CD14-positive monocyte (primary cell): Measurements from ENCODE around the gene C16orf54. TPM values are rescaled to one million over a fixed set of nuclear protein-coding genes. Genes with fewer than 3 reads are reported as not detected.

Experiments
- DNase-seq, 3 donors: peaks; one replicate each; pipeline ENCODE4 v3.0.0-alpha.2; 2011 to 2022
- H2AFZ ChIP-seq: 2 replicates; pipeline ENCODE4 v1.6.0; 2012; ENCODE audit warnings: mild to moderate bottlenecking, low read depth, low read length, inconsistent platforms; ENCODE audit not compliant: insufficient read depth, poor library complexity, severe bottlenecking
- H3K27ac ChIP-seq, 2 donors: 1 replicate in 1 of 2; 2 replicates in 1 of 2; pipeline ENCODE4 v1.5.1; 2012 to 2013; ENCODE audit warnings: low read length in 2 of 2, control low read depth in 1 of 2, inconsistent platforms in 1 of 2, low read depth in 1 of 2, mild to moderate bottlenecking in 1 of 2
- H3K27me3 ChIP-seq, 2 donors: one replicate each; pipeline versions ENCODE4 v1.6.0 to v1.6.1; 2011 to 2013; ENCODE audit warnings: low read length in 2 of 2; ENCODE audit not compliant: control insufficient read depth in 2 of 2, insufficient read depth in 2 of 2
- H3K36me3 ChIP-seq, 2 donors: replicated peaks in 1 of 2; 1 replicate in 1 of 2; 2 replicates in 1 of 2; pipeline versions ENCODE4 v1.5.1 to v1.6.1; 2012 to 2013; ENCODE audit warnings: low read length in 2 of 2, control low read depth in 1 of 2, inconsistent platforms in 1 of 2, mild to moderate bottlenecking in 1 of 2; ENCODE audit not compliant: insufficient read depth in 2 of 2, control insufficient read depth in 1 of 2
- H3K4me1 ChIP-seq, 2 donors: 1 replicate in 1 of 2; 2 replicates in 1 of 2; pipeline versions ENCODE4 v1.5.1 to v1.6.1; 2012 to 2013; ENCODE audit warnings: low read length in 2 of 2, control low read depth in 1 of 2, inconsistent platforms in 1 of 2, mild to moderate bottlenecking in 1 of 2, moderate library complexity in 1 of 2; ENCODE audit not compliant: insufficient read depth in 2 of 2, control insufficient read depth in 1 of 2
- H3K4me2 ChIP-seq: replicated peaks from 2 replicates; pipeline ENCODE3; 2012; ENCODE audit warnings: low read length, moderate library complexity, mild to moderate bottlenecking; ENCODE audit not compliant: poor library complexity, severe bottlenecking; ENCODE audit errors: extremely low read depth
- H3K4me3 ChIP-seq, 3 experiments: fragments of 200-600 bp in 1 of 3; sonication (generic) in 1 of 3; replicated peaks in 1 of 3; 1 replicate in 2 of 3; 2 replicates in 1 of 3; pipeline ENCODE4 v1.5.1; 2011 to 2013; ENCODE audit warnings: low read length in 3 of 3, mild to moderate bottlenecking in 3 of 3, control low read depth in 2 of 3, low read depth in 2 of 3, inconsistent platforms in 1 of 3, moderate library complexity in 1 of 3
- H3K79me2 ChIP-seq: 2 replicates; pipeline ENCODE4 v1.6.0; 2012; ENCODE audit warnings: mild to moderate bottlenecking, control low read depth, inconsistent platforms, low read length, moderate library complexity; ENCODE audit not compliant: insufficient read depth
- H3K9ac ChIP-seq: 2 replicates; pipeline ENCODE4 v1.6.0; 2017; ENCODE audit warnings: low read length, mild to moderate bottlenecking; ENCODE audit not compliant: insufficient read depth, poor library complexity, severe bottlenecking
- H3K9me3 ChIP-seq, 2 donors: replicated peaks in 1 of 2; 1 replicate in 1 of 2; 2 replicates in 1 of 2; pipeline versions ENCODE4 v1.5.1 to v1.6.1; 2012 to 2013; ENCODE audit warnings: low read length in 2 of 2, control low read depth in 1 of 2; ENCODE audit not compliant: control insufficient read depth in 1 of 2, insufficient read depth in 1 of 2
- H4K20me1 ChIP-seq: 2 replicates; pipeline ENCODE4 v1.6.0; 2012; ENCODE audit warnings: mild to moderate bottlenecking, low read length, control low read depth, moderate library complexity; ENCODE audit not compliant: insufficient read depth
- H3K27ac Mint-ChIP-seq, 7 donors: one replicate each; pipeline ENCODE4 v1.8.0; 2020; ENCODE audit warnings: mild to moderate bottlenecking in 7 of 7, mixed read lengths in 7 of 7, moderate library complexity in 6 of 7, inconsistent platforms in 2 of 7
- H3K27me3 Mint-ChIP-seq, 3 donors: one replicate each; pipeline ENCODE4 v1.8.0; 2021 to 2022; ENCODE audit warnings: low read depth in 3 of 3, mild to moderate bottlenecking in 3 of 3, mixed read lengths in 3 of 3, moderate library complexity in 3 of 3, inconsistent platforms in 1 of 3
- H3K36me3 Mint-ChIP-seq, 2 donors: one replicate each; pipeline ENCODE4 v1.8.0; 2020; ENCODE audit warnings: mixed read lengths in 2 of 2, inconsistent platforms in 1 of 2, mild to moderate bottlenecking in 1 of 2
- H3K4me1 Mint-ChIP-seq: one replicate; pipeline ENCODE4 v1.8.0; 2020; ENCODE audit warnings: mild to moderate bottlenecking, mixed read lengths
- H3K4me3 Mint-ChIP-seq, 2 donors: one replicate each; pipeline ENCODE4 v1.8.0; 2020; ENCODE audit warnings: mild to moderate bottlenecking in 2 of 2, mixed read lengths in 2 of 2, moderate library complexity in 1 of 2
- H3K9me3 Mint-ChIP-seq, 7 donors: one replicate each; pipeline ENCODE4 v1.8.0; 2020 to 2022; ENCODE audit warnings: mixed read lengths in 7 of 7, mild to moderate bottlenecking in 6 of 7, moderate library complexity in 6 of 7, inconsistent platforms in 2 of 7
- WGBS: methylation state at CpG from one replicate; pipeline ENCODE4 v1.1.5; 2013; ENCODE audit warnings: missing lambda C conversion rate; ENCODE audit not compliant: insufficient coverage; 5-methylcytosine and 5-hydroxymethylcytosine counted together
- intact Hi-C, 2 donors: fragments of 100-400 bp; cut with micrococcal nuclease; formaldehyde crosslinking; loops; one replicate each; pipeline versions ENCODE4 v1.15.0 to v1.15.1; 2023
- polyA plus RNA-seq, 3 donors: library from polyadenylated mRNA; depleted of rRNA in 1 of 3; unstranded in 2 of 3; stranded (reverse) in 1 of 3; fragments of 300-500 nt in 2 of 3; fragments of >200 nt in 1 of 3; fragmentation: Illumina TruSeq in 2 of 3; gene quantifications; 1 replicate in 2 of 3; 2 replicates in 1 of 3; pipeline ENCODE4 v1.2.3, GENCODE V29; 2012 to 2021
- TF ChIP-seq, protein P1 (sequence below): fragments of 200-600 bp; IDR thresholded peaks from one replicate; pipeline ENCODE4 v1.8.0; 2022; ENCODE audit warnings: antibody characterized with exemption, mild to moderate bottlenecking

Gene C16orf54
- polyA plus RNA-seq, 3 donors: 24.6 to 32.0 (median 29.2) TPM

DNA sequence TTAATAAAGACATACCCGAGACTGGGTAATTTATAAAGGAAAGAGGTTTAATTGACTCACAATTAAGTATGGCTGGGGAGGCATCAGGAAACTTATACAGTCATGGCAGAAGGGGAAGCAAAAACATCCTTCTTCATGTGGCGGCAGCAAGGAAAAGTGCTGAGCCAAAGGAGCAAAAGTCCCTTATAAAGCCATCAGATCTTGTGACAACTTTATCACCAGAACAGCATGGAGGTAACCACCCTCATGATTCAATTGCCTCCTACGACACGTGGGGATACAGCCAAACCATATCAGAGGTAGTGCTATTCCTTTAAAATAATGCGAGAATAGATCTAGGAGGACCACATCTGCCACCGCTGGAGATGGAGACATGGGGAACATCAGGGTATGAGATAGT lies 9.0 kb downstream of the C16orf54 start:
- H3K27ac Mint-ChIP-seq: peak overlapping the region; percentile 83 to 91 (median 90)
- peaks cover 0 to 3% (median 2%) of the 10 kb centered on the region in 7 donors for H3K9me3 Mint-ChIP-seq
- no peak overlapping the region for H3K9ac ChIP-seq
- no peak overlapping the region for H3K4me3 ChIP-seq
- H3K9me3 ChIP-seq: no peaks in the 10 kb centered on the region
- TF ChIP-seq, protein P1, sequence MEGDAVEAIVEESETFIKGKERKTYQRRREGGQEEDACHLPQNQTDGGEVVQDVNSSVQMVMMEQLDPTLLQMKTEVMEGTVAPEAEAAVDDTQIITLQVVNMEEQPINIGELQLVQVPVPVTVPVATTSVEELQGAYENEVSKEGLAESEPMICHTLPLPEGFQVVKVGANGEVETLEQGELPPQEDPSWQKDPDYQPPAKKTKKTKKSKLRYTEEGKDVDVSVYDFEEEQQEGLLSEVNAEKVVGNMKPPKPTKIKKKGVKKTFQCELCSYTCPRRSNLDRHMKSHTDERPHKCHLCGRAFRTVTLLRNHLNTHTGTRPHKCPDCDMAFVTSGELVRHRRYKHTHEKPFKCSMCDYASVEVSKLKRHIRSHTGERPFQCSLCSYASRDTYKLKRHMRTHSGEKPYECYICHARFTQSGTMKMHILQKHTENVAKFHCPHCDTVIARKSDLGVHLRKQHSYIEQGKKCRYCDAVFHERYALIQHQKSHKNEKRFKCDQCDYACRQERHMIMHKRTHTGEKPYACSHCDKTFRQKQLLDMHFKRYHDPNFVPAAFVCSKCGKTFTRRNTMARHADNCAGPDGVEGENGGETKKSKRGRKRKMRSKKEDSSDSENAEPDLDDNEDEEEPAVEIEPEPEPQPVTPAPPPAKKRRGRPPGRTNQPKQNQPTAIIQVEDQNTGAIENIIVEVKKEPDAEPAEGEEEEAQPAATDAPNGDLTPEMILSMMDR: no peak
- DNase-seq: peak; percentile 74 to 88 (median 78)
- peaks cover 0 to 4% of the 10 kb centered on the region in 2 donors for H3K36me3 ChIP-seq
- no peaks in the 10 kb centered on the region for H3K27me3 ChIP-seq
- peaks cover 70% of the 10 kb centered on the region for H3K4me1 Mint-ChIP-seq
- H4K20me1 ChIP-seq: peaks cover 16% of the 10 kb centered on the region
- peaks cover 0 to 13% (median 2%) of the 10 kb centered on the region in 3 donors for H3K27me3 Mint-ChIP-seq
- 67% methylated on average over 3 of the region's 6 CpGs for WGBS
- peak overlapping the region in 1 of 2 donors; percentile 24 for H3K4me3 Mint-ChIP-seq
- H3K27ac ChIP-seq: peak overlapping the region; percentile 63 to 79
- H3K4me1 ChIP-seq: peaks cover 53 to 73% of the 10 kb centered on the region in 2 donors
- no peaks in the 10 kb centered on the region for H3K79me2 ChIP-seq
- intact Hi-C loops: no loop called here
- H2AFZ ChIP-seq: no peak overlapping the region
- peak overlapping the region; percentile 19 for H3K4me2 ChIP-seq
- H3K36me3 Mint-ChIP-seq: peaks cover 10 to 18% of the 10 kb centered on the region in 2 donors

DNA sequence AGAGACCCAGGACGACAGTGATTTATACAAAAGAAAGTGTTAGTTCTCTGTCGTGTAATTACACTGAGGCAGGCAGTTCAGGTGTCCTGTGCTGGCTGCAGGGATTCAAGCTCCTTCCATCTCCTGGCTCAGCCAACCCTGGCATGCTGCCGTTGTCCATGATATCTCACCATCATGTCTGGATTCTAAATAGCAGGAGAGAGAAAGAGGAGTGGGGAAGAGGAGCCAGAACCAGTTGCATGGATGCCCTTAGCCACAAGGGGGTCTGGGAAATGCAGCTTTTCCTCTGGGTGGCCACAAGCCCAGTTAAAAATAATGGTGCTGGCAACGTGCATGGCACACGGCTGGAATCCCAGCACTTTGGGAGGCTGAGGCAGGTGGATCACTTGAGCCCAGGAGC lies 9.7 kb downstream of the C16orf54 start:
- no peak overlapping the region for H3K4me3 ChIP-seq
- no peak overlapping the region for H3K9ac ChIP-seq
- Mint-ChIP-seq H3K27ac (peak overlapping the region; percentile 79 to 91 (median 90)), H3K9me3 (peaks cover 0 to 3% (median 2%) of the 10 kb centered on the region in 7 donors), H3K4me3 (peak overlapping the region in 1 of 2 donors; percentile 21), H3K4me1 (peaks cover 65% of the 10 kb centered on the region), H3K36me3 (peaks cover 4 to 12% of the 10 kb centered on the region in 2 donors), H3K27me3 (peaks cover 0 to 13% (median 2%) of the 10 kb centered on the region in 3 donors)
- H3K4me2 ChIP-seq: peak overlapping the region; percentile 19
- H3K79me2 ChIP-seq: no peaks in the 10 kb centered on the region
- no peaks in the 10 kb centered on the region for H3K27me3 ChIP-seq
- H3K4me1 ChIP-seq: peaks cover 46 to 67% of the 10 kb centered on the region in 2 donors
- no peaks in the 10 kb centered on the region for H3K36me3 ChIP-seq
- TF ChIP-seq, protein P1: no peak
- peaks cover 9% of the 10 kb centered on the region for H4K20me1 ChIP-seq
- H2AFZ ChIP-seq: no peak overlapping the region
- H3K9me3 ChIP-seq: no peaks in the 10 kb centered on the region
- WGBS: 57% methylated on average over 3 of the region's 5 CpGs
- intact Hi-C loops: no loop called here
- peak overlapping the region; percentile 39 to 79 for H3K27ac ChIP-seq
- DNase-seq: no peak
